ENCODE results near the gene SYNDIG1. TPM values are rescaled to one million over a fixed set of nuclear protein-coding genes. Genes with fewer than 3 reads are reported as not detected.

The SYNDIG1 gene
- polyA plus RNA-seq, 1 experiment, result not detected

DNA sequence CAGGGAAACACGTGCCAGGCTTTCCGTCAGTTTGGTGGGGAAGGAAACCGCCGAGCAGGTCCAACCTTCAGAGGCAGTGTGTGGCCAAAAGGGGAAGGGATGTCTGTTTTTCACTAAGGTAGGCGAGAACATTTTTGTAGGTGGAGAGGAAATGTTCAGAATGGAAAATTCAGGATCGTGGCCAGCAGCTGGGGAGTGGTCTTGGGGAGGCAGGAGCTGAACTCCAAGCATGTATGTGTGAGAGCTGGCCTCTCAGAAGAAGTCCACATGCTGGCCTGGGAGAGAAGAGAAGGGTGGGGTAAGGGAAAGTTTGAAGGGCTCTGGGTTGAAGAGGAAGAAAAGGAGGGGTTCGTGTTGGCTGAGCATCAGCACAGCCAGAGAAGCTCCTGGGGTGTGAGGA lies 74.9 kb downstream of the SYNDIG1 start:
- POLR2A ChIA-PET, result no interaction called here
- H3K27me3 ChIP-seq (ENCODE audit: control insufficient read depth, insufficient read depth, low read length), result peaks cover 2% of the 10 kb centered on the region
- CTCF ChIA-PET, result no interaction called here
- no peak overlapping the region for H3K27ac ChIP-seq (ENCODE audit: low read depth, low read length)
- no peaks in the 10 kb centered on the region for H3K9me3 ChIP-seq (ENCODE audit: control insufficient read depth, insufficient read depth, low read length)
- DNase-seq (ENCODE audit: low read depth, low spot score), result no peak
- TF ChIP-seq, protein P1, sequence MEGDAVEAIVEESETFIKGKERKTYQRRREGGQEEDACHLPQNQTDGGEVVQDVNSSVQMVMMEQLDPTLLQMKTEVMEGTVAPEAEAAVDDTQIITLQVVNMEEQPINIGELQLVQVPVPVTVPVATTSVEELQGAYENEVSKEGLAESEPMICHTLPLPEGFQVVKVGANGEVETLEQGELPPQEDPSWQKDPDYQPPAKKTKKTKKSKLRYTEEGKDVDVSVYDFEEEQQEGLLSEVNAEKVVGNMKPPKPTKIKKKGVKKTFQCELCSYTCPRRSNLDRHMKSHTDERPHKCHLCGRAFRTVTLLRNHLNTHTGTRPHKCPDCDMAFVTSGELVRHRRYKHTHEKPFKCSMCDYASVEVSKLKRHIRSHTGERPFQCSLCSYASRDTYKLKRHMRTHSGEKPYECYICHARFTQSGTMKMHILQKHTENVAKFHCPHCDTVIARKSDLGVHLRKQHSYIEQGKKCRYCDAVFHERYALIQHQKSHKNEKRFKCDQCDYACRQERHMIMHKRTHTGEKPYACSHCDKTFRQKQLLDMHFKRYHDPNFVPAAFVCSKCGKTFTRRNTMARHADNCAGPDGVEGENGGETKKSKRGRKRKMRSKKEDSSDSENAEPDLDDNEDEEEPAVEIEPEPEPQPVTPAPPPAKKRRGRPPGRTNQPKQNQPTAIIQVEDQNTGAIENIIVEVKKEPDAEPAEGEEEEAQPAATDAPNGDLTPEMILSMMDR (IDR thresholded peaks at IDR 0.05; ENCODE audit: low read depth, low read length), result no peak
- no peak overlapping the region for H3K4me3 ChIP-seq (ENCODE audit: low read depth, low read length)

DNA sequence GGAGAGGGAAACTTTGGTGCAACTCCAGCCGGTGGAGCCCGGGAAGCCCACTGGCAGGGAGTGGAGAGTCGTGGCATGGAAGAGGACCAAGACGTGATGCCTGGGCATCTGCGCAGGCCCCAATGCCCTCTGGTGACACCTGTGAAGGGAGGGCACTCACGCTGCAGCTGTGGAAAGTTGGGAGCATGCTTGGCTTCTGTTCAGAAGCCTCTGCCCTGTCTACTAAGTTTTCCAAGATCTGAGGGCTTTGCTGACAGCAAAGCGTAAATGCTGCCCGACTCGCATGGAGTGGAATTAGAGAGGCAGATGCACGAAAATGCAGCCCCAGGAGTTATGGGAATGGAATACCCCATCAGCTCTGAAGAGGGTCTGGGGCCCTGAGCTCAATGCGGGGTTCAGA lies 75.7 kb downstream of the SYNDIG1 start:
- peaks cover 2% of the 10 kb centered on the region for H3K27me3 ChIP-seq (ENCODE audit: control insufficient read depth, insufficient read depth, low read length)
- H3K4me3 ChIP-seq (ENCODE audit: low read depth, low read length), result no peak overlapping the region
- DNase-seq (ENCODE audit: low read depth, low spot score), result no peak
- ChIA-PET POLR2A (no interaction called here), CTCF (no interaction called here)
- TF ChIP-seq, protein P1 (IDR thresholded peaks at IDR 0.05; ENCODE audit: low read depth, low read length), result no peak
- no peaks in the 10 kb centered on the region for H3K9me3 ChIP-seq (ENCODE audit: control insufficient read depth, insufficient read depth, low read length)
- no peak overlapping the region for H3K27ac ChIP-seq (ENCODE audit: low read depth, low read length)

DNA sequence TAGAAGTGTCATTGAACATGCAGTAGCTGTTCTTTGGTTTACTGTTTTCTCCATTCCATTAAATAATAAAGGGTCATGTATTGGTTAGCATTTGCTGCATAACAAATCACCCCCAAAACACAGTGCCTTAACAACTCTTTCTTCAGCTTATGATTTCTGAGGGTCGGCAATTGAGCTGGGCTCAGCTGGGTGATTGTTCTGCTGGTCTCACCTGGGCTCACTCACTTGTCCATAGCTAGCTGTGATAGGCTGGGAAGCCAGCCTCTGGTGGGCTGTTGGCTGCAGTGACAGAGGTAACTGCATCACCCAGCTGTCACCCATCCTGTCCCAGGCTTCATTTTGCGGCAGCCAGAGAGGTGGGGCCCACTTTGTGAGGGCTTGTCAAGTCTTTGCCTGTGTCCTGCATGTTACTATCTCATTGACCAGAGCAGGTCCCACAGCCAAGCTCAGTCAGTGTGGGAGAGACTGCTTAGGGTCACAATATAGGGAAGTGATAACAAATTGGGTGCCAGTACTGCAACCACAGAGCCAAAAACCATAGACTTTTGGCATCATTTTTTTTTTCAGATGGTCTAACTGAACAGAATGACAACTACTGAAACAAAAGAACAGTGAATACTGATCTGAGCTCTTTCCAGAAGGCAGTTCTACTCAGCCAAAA lies 76.9 kb downstream of the SYNDIG1 start:
- DNase-seq (ENCODE audit: low read depth, low spot score), result no peak
- ChIA-PET POLR2A (no interaction called here), CTCF (interaction anchor here (0.6 kb wide), 1 partner anchor 369 kb away, joined by 3 read pairs; no protein-coding TSS in a partner anchor)
- Histone ChIP-seq H3K4me3 (ENCODE audit: low read depth, low read length) (no peak overlapping the region), H3K9me3 (ENCODE audit: control insufficient read depth, insufficient read depth, low read length) (no peaks in the 10 kb centered on the region), H3K27me3 (ENCODE audit: control insufficient read depth, insufficient read depth, low read length) (peaks cover 2% of the 10 kb centered on the region), H3K27ac (ENCODE audit: low read depth, low read length) (no peak overlapping the region)
- TF ChIP-seq, protein P1 (IDR thresholded peaks at IDR 0.05; ENCODE audit: low read depth, low read length), result no peak

DNA sequence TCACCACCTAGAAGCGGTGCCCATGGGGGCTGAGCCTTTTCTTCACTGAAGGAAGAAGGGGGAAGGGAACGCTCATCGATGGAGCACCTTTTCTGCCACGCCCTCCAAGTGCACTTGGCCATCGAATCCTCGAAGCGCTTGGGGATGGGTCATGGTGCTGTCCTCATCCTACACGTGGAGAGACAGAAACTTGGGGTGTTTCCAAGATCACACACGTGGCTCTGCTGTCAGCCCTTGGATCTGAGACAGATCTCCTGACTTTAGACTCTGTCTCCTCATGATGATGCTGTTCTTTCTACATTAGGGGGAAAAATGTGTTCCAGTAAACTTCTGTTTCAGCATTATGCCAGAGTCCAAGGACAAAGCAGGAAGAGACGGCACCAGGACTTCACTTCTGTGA lies 78.5 kb downstream of the SYNDIG1 start:
- no peak overlapping the region for H3K4me3 ChIP-seq (ENCODE audit: low read depth, low read length)
- TF ChIP-seq, protein P1 (IDR thresholded peaks at IDR 0.05; ENCODE audit: low read depth, low read length), result no peak
- ChIA-PET CTCF (no interaction called here), POLR2A (no interaction called here)
- no peaks in the 10 kb centered on the region for H3K9me3 ChIP-seq (ENCODE audit: control insufficient read depth, insufficient read depth, low read length)
- DNase-seq (ENCODE audit: low read depth, low spot score), result no peak
- H3K27ac ChIP-seq (ENCODE audit: low read depth, low read length), result no peak overlapping the region
- H3K27me3 ChIP-seq (ENCODE audit: control insufficient read depth, insufficient read depth, low read length), result peaks cover 2% of the 10 kb centered on the region

DNA sequence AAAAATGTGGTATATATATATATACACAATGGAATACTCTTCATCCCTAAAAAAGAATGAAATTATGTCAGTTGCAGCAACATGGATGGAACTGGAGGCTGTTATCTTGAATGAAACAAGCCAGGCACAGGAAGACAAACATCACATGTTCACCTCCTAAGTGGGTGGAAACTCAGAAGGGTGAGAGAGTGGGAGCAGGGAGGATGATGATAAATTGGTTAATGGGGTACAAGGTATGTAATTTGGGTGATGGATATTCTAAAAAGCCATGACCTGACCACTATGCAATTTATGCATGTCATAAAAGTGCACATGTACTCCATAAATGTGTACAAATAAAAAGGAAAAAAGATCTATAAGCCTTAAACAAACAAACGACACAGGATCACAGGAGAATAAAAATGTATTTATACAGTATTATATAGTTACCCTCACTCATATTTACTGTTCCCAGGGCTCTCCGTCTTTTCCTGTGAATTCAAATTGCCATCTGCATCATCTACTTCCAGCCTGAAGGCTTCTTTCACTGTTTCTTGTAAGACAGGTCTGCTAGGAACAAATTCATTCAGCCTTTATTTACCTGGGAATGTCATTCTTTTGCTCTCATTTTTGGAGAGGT lies 89.8 kb downstream of the SYNDIG1 start:
- ChIA-PET POLR2A (no interaction called here), CTCF (no interaction called here)
- TF ChIP-seq, protein P1 (IDR thresholded peaks at IDR 0.05; ENCODE audit: low read depth, low read length), result no peak
- Histone ChIP-seq H3K27me3 (ENCODE audit: control insufficient read depth, insufficient read depth, low read length) (no peaks in the 10 kb centered on the region), H3K27ac (ENCODE audit: low read depth, low read length) (no peak overlapping the region), H3K4me3 (ENCODE audit: low read depth, low read length) (no peak overlapping the region), H3K9me3 (ENCODE audit: control insufficient read depth, insufficient read depth, low read length) (no peaks in the 10 kb centered on the region)
- DNase-seq (ENCODE audit: low read depth, low spot score), result no peak

Data from AG04450 (cell line).